ENCODE results near the gene CHRNA7. TPM values are rescaled to one million over a fixed set of nuclear protein-coding genes. Genes with fewer than 3 reads are reported as not detected.

CHRNA7 gene
- 3.0 to 4.6 TPM (median 4.1 TPM) in 5 replicates for total RNA-seq (2022; extraction: Qiagen RNA extraction; ENCODE audit: low read depth)

GRCh38 chr15:32029862-32030781, at the start of gene CHRNA7:
Gene CHRNA7 (plus strand): TSS chr15:32030515. CDS start chr15:32030595, 80 bp downstream.

Other genes starting within 250 kb of the CHRNA7 start
- 0.07 to 0.60 TPM (median 0.30 TPM) in 5 replicates for gene OTUD7A, start 159.8 kb upstream of the CHRNA7 start, total RNA-seq (2022; extraction: Qiagen RNA extraction; ENCODE audit: low read depth)